Colonic mucosa (tissue), 4 donors: ENCODE results near the gene RASAL2. TPM values are rescaled to one million over a fixed set of nuclear protein-coding genes. Genes with fewer than 3 reads are reported as not detected.

Experiments used
- DNase-seq: peaks from one replicate; pipeline ENCODE4 v3.0.0-alpha.2; 2020
- H3K27ac ChIP-seq: fragments of 200-600 bp; one replicate; pipeline ENCODE4 v1.8.0; 2021
- H3K27me3 ChIP-seq: fragments of 200-600 bp; one replicate; pipeline ENCODE4 v1.8.0; 2021
- H3K36me3 ChIP-seq: fragments of 200-600 bp; one replicate; pipeline ENCODE4 v1.8.0; 2021
- H3K4me1 ChIP-seq: fragments of 200-600 bp; one replicate; pipeline ENCODE4 v1.8.0; 2021; ENCODE audit warnings: mild to moderate bottlenecking
- H3K4me3 ChIP-seq: fragments of 200-600 bp; one replicate; pipeline ENCODE4 v1.8.0; 2021
- H3K9ac ChIP-seq, 2 donors: one replicate each; pipeline ENCODE4 v1.7.0; 2013; ENCODE audit warnings: control low read depth in 2 of 2, low read depth in 2 of 2, low read length in 2 of 2
- H3K9me3 ChIP-seq: fragments of 200-600 bp; one replicate; pipeline ENCODE4 v1.8.0; 2021
- intact Hi-C: fragments of 100-400 bp; cut with DNase I; formaldehyde crosslinking; loops from one replicate; pipeline ENCODE4 v1.14.1; 2022
- total RNA-seq, 2 donors: library from RNA; stranded (reverse); fragmentation: NEBNext Ultra II Directional in 1 of 2; extraction: Animal tissue kit (Norgen Biotek cat#: 25700) in 1 of 2; gene quantifications; one replicate each; pipeline ENCODE4 v1.2.1, GENCODE V29; 2021
- TF ChIP-seq, protein P1 (sequence below): fragments of 200-600 bp; IDR thresholded peaks from one replicate; pipeline ENCODE4 v1.8.0; 2022; ENCODE audit warnings: antibody characterized with exemption, mild to moderate bottlenecking
- donor health status: healthy.
- donor health status: DM: no; HTN: no; CAD: no.
- donor health status: DM: no; HTN: no; CAD: no.

Gene RASAL2
- total RNA-seq, 2 donors from 2014 or later = 9.7 to 11.8 TPM

DNA sequence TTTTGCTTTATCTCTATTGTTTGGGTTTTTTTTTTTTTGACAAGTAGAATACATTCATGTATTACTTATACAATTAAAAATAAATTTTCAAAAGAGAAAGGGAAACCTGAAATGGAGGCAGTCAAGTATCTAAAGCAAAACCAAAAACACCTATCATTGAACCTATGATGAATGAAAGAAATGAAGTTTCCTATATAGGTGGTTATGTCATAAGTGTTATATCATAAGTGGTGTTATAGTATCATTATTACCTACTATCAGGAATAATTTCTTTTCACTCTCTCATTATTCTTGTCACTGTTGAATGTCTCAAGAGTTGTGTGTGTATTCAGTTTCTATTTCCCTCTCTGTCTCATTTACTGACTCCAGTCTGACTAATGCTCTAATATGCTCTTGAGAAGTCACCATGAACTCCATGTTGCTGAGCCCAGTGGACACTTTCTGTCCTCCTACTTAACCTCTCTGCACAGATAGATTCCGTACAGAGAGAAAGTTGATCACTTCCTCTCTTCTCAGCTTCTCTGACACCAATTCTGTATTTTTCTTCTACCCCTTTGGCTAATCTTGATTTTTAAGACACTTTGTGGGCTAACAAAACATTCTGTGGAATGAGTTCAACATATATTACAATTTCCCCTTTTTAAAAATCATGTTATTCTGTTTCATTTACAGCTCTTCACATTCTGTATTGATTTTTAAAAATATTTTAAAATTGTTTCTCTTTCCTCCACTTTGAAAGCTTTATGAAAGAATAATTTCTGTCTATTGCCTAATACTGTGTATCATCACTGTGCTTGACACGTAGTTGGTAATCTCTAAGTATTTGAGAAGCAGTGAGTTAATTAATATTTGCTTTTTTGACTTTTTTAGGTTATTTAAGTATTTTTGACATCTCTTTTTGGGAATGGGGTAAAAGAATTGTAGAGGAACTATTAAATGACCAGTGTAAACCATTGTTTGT lies 50.1 kb downstream of the RASAL2 start:
- no peaks in the 10 kb centered on the region for H3K9me3 ChIP-seq
- no peaks in the 10 kb centered on the region for H3K36me3 ChIP-seq
- H3K4me3 ChIP-seq = no peak overlapping the region
- TF ChIP-seq, protein P1, sequence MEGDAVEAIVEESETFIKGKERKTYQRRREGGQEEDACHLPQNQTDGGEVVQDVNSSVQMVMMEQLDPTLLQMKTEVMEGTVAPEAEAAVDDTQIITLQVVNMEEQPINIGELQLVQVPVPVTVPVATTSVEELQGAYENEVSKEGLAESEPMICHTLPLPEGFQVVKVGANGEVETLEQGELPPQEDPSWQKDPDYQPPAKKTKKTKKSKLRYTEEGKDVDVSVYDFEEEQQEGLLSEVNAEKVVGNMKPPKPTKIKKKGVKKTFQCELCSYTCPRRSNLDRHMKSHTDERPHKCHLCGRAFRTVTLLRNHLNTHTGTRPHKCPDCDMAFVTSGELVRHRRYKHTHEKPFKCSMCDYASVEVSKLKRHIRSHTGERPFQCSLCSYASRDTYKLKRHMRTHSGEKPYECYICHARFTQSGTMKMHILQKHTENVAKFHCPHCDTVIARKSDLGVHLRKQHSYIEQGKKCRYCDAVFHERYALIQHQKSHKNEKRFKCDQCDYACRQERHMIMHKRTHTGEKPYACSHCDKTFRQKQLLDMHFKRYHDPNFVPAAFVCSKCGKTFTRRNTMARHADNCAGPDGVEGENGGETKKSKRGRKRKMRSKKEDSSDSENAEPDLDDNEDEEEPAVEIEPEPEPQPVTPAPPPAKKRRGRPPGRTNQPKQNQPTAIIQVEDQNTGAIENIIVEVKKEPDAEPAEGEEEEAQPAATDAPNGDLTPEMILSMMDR = no peak
- no peak for DNase-seq
- no peaks in the 10 kb centered on the region for H3K27me3 ChIP-seq
- no peaks in the 10 kb centered on the region for H3K4me1 ChIP-seq
- no peak overlapping the region for H3K27ac ChIP-seq
- intact Hi-C loops = no loop called here
- no peak overlapping the region for H3K9ac ChIP-seq

DNA sequence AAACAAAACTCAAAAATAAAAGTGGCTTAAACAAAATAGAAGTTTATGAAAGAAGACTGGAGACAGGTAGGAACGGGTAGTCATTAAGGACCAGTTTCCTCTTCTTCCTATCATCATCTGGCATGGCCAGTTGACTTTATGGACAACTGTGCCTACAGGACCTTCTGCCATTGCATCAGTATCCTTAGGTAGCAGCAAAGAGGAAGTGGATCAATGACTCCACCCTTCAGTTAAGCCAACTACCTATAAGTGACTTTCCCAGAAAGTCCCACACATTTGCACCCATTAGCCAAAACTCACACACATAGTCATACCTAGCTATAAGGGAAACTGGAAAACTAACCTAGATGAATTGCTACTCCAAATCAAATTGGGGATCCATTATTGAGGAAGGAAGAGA lies 51.7 kb downstream of the RASAL2 start:
- Histone ChIP-seq H3K9ac (no peak overlapping the region), H3K9me3 (no peaks in the 10 kb centered on the region), H3K36me3 (no peaks in the 10 kb centered on the region), H3K4me1 (no peaks in the 10 kb centered on the region), H3K4me3 (no peak overlapping the region), H3K27me3 (no peaks in the 10 kb centered on the region), H3K27ac (no peak overlapping the region)
- no peak for DNase-seq
- TF ChIP-seq, protein P1 = no peak
- intact Hi-C loops = no loop called here

DNA sequence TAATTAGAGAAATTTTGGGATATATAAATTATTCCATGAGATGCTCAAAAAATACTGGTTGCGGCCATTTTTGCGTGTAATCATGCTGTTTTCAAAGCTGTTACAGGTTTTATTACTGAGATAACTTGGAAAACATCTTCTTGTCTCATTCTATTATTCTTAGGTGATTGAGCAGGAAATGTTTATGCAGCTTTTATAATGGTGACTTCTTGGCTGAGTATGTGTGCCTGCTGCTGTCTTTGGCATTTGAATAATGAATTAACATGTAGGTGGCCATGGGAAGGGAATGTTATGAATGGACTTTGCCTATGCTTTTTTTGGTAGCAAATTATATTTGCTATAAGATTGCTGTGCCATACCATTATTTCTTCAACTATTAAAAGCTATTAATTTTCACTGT lies 52.5 kb downstream of the RASAL2 start:
- H3K27me3 ChIP-seq = no peaks in the 10 kb centered on the region
- H3K4me3 ChIP-seq = no peak overlapping the region
- no peaks in the 10 kb centered on the region for H3K36me3 ChIP-seq
- intact Hi-C loops = no loop called here
- no peak overlapping the region for H3K9ac ChIP-seq
- H3K27ac ChIP-seq = no peak overlapping the region
- H3K9me3 ChIP-seq = no peaks in the 10 kb centered on the region
- TF ChIP-seq, protein P1 = no peak
- no peak for DNase-seq
- H3K4me1 ChIP-seq = no peaks in the 10 kb centered on the region

DNA sequence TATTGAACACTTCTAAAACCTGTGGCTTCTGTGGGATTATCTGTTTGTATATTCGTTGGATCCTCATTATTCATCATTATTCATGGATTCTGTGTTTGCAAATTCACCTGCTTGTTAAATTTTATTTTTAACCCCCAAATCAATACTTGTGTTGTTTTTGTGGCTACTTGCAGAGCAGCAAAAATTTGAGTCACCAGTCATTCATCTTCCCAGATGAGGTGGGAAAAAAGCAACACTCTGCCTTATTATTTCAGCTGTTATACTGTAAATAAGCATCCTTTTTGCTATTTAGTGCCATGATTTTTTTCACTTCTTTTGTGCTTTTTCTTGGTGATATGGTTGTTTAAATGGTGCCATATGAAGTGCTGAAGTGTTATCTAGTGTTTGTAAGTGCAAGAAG lies 56.7 kb downstream of the RASAL2 start:
- H3K27me3 ChIP-seq = no peaks in the 10 kb centered on the region
- DNase-seq = no peak
- no peak overlapping the region for H3K27ac ChIP-seq
- no peaks in the 10 kb centered on the region for H3K4me1 ChIP-seq
- TF ChIP-seq, protein P1 = no peak
- H3K36me3 ChIP-seq = no peaks in the 10 kb centered on the region
- H3K4me3 ChIP-seq = no peak overlapping the region
- intact Hi-C loops = no loop called here
- H3K9me3 ChIP-seq = no peaks in the 10 kb centered on the region
- no peak overlapping the region for H3K9ac ChIP-seq

DNA sequence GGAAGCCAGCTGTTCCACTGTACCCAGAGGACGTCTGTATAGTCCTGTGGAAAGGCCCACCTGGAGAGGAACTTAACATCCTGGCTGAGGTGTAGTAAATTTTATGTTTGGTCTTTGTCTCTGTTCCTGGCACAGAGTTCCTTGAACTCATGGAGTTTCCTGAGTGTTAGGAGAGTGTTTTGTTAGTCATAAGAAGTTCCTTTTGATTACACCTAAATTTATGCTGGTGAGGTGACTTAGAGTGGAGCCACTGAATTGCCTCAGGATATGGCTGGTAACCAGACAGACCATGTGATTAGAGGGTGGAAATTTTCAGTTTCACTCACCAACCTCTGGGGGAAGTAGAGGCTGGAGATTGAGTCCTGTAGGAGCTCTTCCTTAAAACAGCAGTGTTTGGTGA lies 57.9 kb downstream of the RASAL2 start:
- Histone ChIP-seq H3K27ac (no peak overlapping the region), H3K4me3 (no peak overlapping the region), H3K9me3 (no peaks in the 10 kb centered on the region), H3K4me1 (no peaks in the 10 kb centered on the region), H3K9ac (no peak overlapping the region), H3K27me3 (no peaks in the 10 kb centered on the region), H3K36me3 (no peaks in the 10 kb centered on the region)
- intact Hi-C loops = no loop called here
- no peak for DNase-seq
- TF ChIP-seq, protein P1 = no peak
